SK-N-DZ (cell line): ENCODE results near the gene MTO1. TPM values are rescaled to one million over a fixed set of nuclear protein-coding genes. Genes with fewer than 3 reads are reported as not detected.
"Not testable (repeated sequence)": the region's sequence is repeated elsewhere in the genome, so short reads cannot be mapped to it uniquely, and the experiment has no call there.

Source experiments
- DNase-seq: peaks from one replicate; pipeline ENCODE4 v3.0.0-alpha.2; 2015; ENCODE audit warnings: low spot score
- polyA plus RNA-seq, 2 experiments: library from polyadenylated mRNA; depleted of rRNA; stranded (reverse); fragments of >200 nt; gene quantifications; 2 replicates each; pipeline ENCODE4 v1.2.3, GENCODE V29; 2014

Gene MTO1
- polyA plus RNA-seq (2014; cell fraction: cytosol; rRNA removed), result 20.1 and 25.6 TPM in 2 replicates
- polyA plus RNA-seq (2014; cell fraction: nucleus; rRNA removed), result 29.4 and 30.2 TPM in 2 replicates

GRCh38 chr6:73461537-73462350 lies at the start of gene MTO1:
TSS of gene MTO1 (plus strand) at chr6:73461737. CDS start at chr6:73461855, 118 bp downstream.
- DNase-seq, result peak; percentile 90

DNA sequence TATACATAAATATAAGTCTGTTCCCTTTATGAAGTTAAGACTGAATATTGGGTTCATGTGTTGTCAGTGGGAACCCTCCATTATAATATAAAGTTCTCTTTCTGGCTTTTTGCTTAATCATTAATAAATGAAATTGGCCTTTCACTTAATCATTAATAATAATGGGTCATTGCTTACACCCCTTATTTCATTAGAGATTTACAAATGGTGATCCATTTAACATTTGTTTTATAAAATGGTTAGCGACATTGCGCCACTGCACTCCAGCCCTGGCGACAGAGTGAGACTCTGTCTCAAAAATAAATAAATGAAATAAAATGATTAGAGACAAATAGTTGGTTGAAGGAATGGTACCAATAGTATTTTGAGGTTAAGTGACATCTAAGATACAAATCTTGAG lies 48.4 kb upstream of the MTO1 start:
- no peak for DNase-seq

- DNase-seq, result no peak
Observed at GRCh38 chr6:73418081-73418741, 43.3 kb upstream of the MTO1 start.

DNA sequence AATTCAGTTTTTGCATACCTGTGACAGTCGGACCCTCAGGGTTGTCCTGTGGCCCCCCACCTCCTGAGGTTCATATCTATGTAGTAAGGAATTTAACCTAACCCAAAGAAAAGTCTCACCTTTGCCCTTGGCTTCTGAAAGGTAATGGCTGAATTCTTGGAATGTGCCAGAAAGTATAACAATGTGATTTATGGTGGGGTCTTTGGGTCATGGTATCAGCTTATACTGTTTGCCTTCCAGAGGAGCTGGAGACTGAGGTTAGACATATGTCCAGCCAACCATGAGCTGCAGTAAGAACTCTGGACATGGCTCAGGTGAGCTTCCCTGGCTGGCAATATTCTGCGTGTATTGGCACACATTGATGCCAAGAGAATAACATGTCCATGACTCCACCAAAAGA lies 40.0 kb upstream of the MTO1 start:
- no peak for DNase-seq

DNA sequence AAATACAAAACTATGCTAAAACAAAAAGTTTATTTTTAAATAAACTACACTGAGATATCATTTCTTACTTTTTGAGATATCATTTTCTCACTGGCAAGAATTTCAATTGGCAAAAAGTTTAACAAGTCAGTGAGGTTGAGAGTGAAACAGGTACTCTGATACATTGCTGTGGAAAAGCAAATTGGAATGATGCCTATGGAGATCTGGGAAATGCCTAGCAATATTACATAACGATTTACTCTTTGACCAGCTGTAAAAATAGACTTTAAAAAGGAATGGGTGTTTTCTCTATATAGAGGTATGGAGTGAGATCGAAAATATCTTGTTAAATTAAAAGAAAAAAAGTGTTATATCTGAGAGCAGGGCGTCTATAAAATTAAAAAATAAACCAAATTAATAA lies 26.3 kb upstream of the MTO1 start:
- no peak for DNase-seq

DNA sequence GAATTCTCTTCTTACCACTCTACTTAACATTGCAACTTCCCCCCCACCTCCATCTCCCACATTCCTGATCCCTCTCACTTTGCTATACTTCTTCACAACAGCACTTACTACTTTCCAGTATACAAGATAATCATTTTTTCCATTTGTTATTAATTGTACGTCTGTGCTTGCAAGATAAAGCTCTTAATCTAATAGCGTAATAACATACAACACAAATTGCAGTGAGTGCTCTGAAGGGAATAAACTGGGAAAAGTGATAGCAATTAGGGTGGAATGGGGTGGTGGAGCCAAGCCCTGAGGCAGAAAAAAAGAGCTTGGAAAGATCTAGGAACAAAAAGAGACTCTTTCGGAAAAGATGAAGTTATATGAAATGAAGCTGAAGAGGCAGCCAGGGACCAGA lies 18.0 kb upstream of the MTO1 start:
- no peak for DNase-seq

DNA sequence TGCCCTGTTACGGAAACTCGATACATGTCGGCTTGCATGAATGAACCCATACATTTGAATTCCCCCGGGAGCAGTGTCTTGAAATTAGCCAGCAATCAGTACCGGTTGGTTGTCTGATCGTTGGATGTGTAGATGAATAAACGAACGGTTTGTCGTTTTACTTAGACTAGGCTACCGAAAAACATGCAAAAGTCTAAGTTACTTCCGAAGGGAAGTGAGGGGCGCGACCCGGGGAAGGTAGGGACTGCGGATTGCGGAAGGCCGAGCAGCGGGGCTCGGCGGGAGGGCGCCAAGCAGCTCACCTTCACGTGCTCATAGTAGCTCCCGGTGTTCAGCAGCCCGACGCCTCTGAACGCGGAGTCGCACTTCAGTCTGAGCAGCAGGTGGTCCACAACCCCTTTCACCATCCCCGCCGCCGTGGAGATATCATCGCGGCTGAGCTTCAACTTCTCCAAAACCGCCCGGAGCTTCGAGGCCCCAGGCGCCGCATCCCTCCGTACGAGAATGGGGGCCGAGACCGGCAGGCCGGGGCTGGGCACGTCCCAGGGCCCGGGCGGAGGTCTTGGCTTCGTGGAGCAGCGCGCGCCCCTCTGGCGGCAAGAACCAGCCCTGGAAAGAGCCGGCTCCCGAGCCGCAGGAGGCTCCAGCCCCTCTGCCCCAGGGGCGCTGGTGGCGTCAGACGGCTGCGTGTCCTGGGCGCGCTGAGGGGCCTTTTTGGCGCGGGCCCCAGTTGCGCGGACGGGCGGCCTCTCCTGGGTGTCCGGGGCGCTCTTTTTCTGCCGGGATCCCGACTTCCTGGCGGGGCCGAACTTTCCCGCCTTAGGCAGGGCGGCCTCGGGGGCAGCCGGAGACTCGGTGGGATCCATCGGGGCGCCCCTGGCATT lies 10.1 kb upstream of the MTO1 start:
- DNase-seq, result peak; percentile 40

GRCh38 chr6:73452107-73452461 lies 9.5 kb upstream of the MTO1 start, which contains the start of gene CGAS:
TSS of gene CGAS (minus strand) at chr6:73452297. CDS start at chr6:73452181, 116 bp downstream.
- DNase-seq, result no peak

- no peak for DNase-seq
Observed at GRCh38 chr6:73455865-73456629, 5.5 kb upstream of the MTO1 start.

DNA sequence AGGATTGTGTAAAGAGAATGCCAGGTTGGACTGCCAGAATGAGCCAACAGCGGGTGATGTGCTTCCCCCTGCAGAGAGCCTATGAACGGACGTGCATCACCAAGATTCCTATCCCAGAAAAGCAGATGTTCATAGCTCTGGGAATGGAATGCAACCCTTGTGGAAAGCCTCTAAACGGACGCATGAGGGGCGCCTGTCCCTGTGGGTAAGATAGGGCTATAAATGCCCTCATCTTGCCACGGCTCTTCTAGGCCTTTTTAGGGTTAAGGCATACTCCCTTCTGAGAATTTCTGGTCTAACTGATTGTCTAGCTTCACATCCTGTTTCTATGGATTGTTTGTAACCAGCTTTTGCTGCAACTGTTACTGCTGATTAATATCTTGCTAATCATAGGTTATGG lies 2.1 kb upstream of the MTO1 start:
- DNase-seq, result not testable (repeated sequence)

DNA sequence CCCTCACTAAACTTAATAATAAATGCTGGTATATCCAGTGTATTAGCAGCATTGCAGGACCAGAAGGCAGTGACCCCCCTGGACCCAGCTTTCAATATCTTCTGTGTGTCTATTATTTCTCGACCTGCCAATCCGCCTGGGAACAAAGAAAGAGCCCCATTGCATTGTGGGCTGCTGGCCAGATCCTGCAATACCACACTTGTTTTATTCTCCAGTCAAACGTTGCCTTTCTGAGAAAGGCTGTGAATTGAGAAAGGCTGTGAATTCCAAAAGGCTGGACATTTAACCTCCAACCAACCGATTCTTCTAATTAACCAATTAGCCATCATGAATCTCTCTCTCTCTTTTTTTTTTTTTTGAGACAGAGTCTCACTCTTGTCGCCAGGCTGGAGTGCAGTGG lies 1.5 kb upstream of the MTO1 start:
- DNase-seq, result no peak

- no peak for DNase-seq
Observed at GRCh38 chr6:73471686-73472290, 10.3 kb downstream of the MTO1 start.

- no peak for DNase-seq
Observed at GRCh38 chr6:73476723-73477122, 15.2 kb downstream of the MTO1 start.

- DNase-seq, result no peak
Observed at GRCh38 chr6:73477407-73477806, 15.9 kb downstream of the MTO1 start.

GRCh38 chr6:73481969-73482368 lies 20.4 kb downstream of the MTO1 start:
- DNase-seq, result no peak

- DNase-seq, result no peak
Observed at GRCh38 chr6:73484438-73484837, 22.9 kb downstream of the MTO1 start.

DNA sequence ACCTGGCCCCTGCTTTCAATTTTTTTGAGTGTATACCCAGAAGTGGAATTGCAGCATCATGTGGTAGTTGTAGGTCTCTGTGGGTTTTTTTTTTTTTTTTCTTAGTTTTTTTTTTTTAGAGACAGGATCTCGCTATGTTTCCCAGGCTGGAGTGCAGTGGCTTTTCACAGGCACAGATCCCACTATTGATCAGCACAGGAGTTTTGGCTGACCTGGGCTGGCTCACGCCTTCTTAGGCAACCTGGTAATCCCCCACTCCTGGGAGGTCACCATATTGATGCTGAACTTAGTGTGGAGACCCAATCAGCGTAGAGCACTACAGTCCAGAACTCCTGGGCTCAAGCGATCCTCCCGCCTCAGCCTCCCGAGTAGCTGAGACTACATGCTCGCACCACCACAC lies 25.9 kb downstream of the MTO1 start:
- no peak for DNase-seq

DNA sequence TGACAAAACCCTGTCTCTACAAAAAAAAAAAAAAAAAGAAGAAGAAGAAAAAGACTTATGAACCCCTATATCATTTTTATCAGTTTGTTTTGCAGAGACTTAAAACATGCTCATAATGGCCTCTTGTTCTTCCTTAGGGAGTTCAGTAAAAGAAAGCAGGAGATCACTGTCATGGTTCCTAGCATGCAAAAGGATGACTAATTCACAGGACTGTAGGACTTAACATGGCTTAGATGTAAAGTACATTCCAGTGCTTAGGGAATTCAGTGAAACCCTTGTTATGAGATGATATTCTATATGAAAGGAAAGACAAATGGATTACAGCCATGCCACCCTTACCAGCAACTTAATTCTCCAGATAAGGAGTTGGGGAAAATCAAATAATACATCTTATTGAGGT lies 29.8 kb downstream of the MTO1 start:
- no peak for DNase-seq

GRCh38 chr6:73497915-73498314 lies 36.4 kb downstream of the MTO1 start:
- no peak for DNase-seq

- no peak for DNase-seq
Observed at GRCh38 chr6:73503027-73503772, 41.7 kb downstream of the MTO1 start.
